T1000 (cell line): ENCODE results near the gene EYA3.

ENCODE experiments used
- DNase-seq: peaks from one replicate; lab custom pipeline; 2025; ENCODE audit warnings: mixed read lengths; lab: John Stamatoyannopoulos, UW

The EYA3 gene

DNA sequence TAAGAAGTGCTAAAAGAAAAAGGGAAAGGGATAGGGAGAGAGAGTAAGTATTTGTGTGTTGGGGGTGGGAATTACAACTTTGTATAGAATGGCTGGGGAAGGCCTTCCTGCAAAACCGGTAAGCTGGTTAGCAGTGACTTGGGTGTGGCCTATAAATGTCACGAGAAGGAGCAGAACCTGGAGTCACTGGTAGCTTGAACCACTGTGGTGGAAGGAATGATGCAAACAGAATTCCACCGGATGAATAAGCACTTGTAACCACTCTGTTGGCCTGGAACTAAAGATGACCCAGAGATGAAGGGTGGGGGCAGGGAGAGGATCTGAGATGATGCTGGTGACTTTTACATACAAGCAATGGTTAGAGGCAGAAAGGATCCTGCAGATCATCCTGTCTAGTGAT, 119.7 kb downstream of the EYA3 start:
- DNase-seq: peak; percentile 35

GRCh38 chr1:27967884-27968466, 120.4 kb downstream of the EYA3 start:
- DNase-seq: no peak

DNA sequence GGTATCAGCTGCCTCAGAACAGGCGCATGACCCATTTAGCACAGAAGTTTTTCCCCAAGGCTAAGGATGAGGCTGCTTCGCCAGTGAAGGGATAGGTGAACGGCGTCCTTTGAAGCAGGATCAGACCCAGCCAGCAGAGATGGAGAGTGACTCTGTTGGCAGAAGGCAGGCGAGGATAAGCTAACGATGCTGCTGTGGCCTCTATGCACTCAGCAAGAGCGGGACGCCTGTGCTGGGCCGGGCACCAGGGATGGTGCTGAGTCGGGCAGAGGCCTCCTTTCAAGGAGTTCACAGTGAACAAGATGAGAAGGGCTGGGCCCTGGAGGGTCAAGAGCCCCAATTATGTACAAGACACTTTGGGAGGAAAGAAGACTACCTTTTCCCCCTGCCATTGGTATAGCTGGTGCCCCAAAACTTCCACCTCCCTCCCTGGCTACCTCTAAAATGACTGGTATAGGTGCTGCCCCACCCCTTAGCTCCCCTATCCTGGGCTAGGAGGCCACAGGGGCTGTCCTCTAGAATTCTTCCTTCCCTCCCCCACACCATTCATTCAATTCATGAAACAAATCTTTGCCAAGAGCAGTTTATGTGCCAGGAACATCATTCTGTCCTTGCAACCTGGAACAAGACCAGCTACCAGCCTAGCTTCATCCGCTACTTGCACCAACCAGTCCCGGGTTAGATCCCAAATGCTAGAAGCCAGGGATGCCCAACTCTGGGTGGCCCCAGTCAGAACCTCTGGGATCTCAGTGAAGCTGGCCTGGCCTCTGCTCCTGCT, 121.1 kb downstream of the EYA3 start:
- DNase-seq: no peak

GRCh38 chr1:27966402-27967105, 121.9 kb downstream of the EYA3 start:
- no peak for DNase-seq

GRCh38 chr1:27963393-27963792, 125.0 kb downstream of the EYA3 start:
- no peak for DNase-seq

DNA sequence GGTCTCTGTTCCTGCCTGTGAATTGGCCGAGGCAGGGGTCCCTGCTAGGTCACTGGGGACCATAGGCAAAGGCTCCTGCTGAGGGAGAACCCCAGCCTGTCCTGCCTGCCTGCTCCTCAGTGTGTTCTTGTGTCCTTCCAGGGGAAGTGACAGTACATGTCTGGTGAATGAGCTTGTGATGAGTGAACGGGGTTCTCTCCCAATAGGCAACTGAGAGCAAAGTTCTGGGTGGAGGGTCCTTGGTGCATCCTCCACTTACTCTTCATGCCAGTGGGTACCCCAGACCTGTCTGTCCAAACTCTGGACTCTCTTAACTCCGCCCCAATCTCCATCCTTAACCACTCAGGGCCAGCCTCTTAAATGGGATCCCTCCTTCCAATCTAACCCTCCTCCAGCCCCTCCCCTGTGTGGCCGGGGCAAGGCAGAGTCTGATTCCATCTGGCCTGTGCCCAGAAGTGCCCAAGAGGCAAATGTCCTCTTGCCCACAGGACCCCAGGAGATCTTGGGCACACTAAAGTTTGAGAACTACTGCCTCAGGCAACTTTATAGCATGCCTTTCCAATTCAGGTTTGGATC, 126.7 kb downstream of the EYA3 start:
- peak; percentile 20 for DNase-seq

GRCh38 chr1:27960762-27961645, 127.4 kb downstream of the EYA3 start:
- no peak for DNase-seq

- peak; percentile 75 for DNase-seq
Measured at GRCh38 chr1:27959792-27960603, 128.4 kb downstream of the EYA3 start, which contains the start of gene XKR8. XKR8 (plus strand) TSS chr1:27959973; CDS start chr1:27960070, 97 bp downstream.

- DNase-seq: no peak
Measured at GRCh38 chr1:27958513-27958912, 129.9 kb downstream of the EYA3 start.

- DNase-seq: no peak
Measured at GRCh38 chr1:27957655-27958054, 130.8 kb downstream of the EYA3 start.

DNA sequence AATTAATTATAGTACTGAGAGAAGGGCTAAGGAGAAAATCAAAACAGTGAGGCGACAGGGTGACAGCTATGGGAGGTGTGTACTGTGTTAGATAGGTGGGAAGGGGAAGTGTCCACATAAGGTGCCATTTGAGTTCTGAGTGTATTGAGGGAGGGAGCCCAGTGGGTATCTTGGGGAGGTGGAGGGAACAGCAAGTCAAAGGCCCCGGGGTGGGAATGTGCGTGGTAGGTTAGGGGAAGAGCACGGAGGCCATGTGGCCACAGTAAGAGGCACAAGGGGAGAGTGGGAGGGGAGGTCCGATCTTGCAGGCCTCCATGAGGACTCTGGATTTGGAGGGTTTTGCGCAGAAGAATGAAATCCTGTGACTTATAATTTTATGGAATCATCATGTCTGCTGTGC, 131.6 kb downstream of the EYA3 start:
- DNase-seq: no peak

DNA sequence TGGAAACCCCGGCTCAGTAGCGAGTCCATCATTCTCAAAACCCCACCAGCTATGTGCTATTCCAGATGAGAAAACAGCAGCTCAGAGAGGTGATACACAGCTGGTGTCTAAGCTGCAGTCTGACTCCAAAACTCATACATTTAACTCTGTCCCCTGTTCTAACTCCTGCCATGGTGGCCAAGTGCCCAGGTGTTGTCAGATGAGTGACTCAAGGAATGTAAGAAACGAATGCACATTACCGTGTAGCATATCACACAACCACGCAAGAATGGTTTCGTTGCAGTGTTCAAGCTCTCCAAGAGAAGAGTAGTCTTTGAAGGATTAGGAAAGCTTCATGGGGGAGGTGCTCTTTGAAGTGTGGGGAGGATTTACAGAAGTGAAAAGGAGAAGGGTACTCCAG, 133.3 kb downstream of the EYA3 start:
- no peak for DNase-seq

- DNase-seq: no peak
Measured at GRCh38 chr1:27954186-27954585, 134.2 kb downstream of the EYA3 start.

- DNase-seq: no peak
Measured at GRCh38 chr1:27952147-27952546, 136.3 kb downstream of the EYA3 start.

- no peak for DNase-seq
Measured at GRCh38 chr1:27951396-27951795, 137.0 kb downstream of the EYA3 start.

DNA sequence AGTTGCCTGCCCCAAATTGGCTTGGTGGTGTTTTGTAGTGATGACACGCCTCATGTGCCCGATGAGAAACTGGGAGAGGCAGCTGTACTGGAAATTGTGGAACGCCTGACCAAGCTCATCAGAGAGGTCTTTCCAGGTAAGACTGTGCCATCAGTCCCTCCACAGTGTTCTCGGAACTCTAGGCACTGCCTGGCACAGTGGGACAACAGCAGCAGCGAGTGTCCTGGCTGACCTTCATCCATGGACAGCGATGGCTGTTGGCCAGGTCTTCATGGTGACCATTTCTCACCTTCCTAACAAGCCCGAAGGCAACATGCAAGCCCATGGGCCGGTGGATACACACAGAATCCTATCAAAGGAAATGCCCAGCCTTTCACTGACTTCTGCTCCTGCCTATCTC, 139.4 kb downstream of the EYA3 start:
- DNase-seq: no peak

- no peak for DNase-seq
Measured at GRCh38 chr1:27945020-27945419, 143.4 kb downstream of the EYA3 start.

DNA sequence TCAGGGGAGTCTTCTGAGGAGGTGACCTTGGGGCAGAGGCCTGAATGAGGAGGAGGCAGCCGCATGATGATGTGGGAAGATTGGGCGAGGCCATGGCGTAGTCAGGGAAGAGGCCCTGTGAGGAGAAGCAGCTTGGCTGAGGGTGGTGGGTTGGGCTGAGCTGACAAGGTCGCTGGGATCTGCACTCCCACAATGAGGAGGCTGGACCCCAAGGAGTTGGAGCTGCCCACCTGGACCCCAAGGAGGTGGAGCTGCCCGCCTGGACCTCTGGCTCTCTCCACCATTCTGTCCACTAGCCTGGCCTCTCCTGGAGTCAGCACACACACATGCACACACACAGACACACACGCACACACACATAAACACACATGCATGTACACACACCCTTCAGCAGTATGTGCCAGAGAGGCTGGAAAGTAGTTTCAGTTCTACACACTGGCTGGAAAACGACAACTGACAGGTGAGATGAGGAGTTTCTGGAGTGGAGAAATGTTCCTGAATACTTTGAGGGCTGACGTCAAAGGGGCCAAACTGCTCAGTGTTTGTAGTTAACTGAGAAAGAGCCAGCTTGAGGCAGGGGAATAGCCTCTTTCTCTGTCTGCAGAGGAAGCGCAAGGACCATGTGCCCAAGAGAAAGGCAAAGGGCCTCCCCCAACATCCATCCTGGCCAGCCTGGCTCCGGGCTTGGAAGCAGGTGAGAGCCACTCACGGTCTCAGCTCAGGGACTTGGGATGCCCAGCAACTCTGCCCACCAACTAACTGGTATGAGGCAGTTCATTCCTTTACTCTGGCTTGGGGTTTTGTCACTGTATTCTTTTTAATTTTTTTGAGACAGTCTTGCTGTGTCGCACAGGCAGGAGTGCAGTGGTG, 146.5 kb downstream of the EYA3 start:
- DNase-seq: no peak

DNA sequence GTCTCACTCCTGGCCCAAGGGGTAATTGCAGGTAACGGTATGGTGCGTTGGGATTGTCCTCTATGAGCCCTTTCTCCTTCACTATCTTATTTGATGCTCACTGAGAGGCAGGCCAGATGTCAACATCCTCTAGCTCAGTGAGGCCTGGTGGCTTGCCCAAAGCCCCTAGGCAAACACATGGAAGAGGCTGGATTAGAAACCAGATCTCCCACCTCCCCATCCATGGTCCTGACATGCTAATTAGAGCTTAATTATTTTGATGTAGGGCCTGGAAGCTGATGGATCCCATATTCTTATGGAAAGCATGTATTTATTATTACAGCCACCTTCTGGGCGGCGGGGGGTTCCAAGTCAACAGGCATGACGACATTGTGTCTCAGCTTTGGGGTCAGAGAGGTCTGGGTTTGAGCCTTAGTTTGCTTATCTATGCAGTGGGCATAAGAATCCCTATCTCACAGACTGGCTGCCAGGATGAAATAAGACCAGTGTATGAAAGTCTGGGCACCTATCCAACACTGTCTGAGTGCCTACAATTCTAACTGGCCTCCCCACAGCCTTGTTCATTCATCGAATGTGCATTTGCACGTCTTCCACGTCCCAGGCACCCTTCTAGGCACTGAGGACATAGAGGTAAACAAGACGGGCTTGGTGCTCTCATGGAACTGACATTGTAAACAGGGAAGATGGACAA, 147.4 kb downstream of the EYA3 start:
- no peak for DNase-seq
